HEK293 (cell line): ENCODE results near the gene SLC35C1.

Experiments
- GLIS2 ChIP-seq: fragments of 450-650 bp; formaldehyde crosslinking; IDR thresholded peaks from 2 replicates; pipeline ENCODE4 v1.5.1; 2016; ENCODE audit warnings: missing biosample characterization, missing genetic modification characterization
- ZNF146 ChIP-seq: fragments of 450-650 bp; formaldehyde crosslinking; IDR thresholded peaks from 2 replicates; pipeline ENCODE4 v1.5.1; 2016; ENCODE audit warnings: missing biosample characterization, missing genetic modification characterization
- ZNF768 ChIP-seq: fragments of 450-650 bp; formaldehyde crosslinking; IDR thresholded peaks from 2 replicates; pipeline ENCODE4 v1.5.1; 2018; ENCODE audit warnings: missing biosample characterization, mild to moderate bottlenecking, missing genetic modification characterization
- TF ChIP-seq, protein P1 (sequence below): fragments of 450-650 bp; formaldehyde crosslinking; IDR thresholded peaks from 2 replicates; pipeline ENCODE4 v1.5.1; 2016; ENCODE audit warnings: missing biosample characterization, missing genetic modification characterization

DNA sequence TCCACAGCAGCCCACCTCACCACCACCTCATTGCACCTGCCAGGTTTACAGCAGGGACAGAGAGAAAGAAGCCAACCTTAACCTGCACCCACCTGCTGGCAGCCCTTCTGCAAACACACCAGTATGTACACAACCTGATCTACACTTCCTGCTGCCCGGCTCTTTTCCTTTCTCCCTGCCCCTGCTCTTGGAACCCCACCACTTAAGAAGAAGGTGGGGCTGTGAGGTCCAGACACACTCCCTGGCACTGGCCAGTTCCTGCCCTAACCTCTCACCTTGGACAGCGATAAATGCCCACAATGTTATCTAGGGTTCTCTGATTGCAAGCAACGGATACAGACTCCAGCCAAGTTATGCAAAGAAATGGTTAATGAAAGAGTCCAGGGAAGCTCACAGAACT lies 10.8 kb upstream of the SLC35C1 start:
- TF ChIP-seq GLIS2 (tag by site-specific recombination) (no peak), ZNF768 (no peak), ZNF146 (tag by site-specific recombination) (no peak)
- TF ChIP-seq, protein P1, sequence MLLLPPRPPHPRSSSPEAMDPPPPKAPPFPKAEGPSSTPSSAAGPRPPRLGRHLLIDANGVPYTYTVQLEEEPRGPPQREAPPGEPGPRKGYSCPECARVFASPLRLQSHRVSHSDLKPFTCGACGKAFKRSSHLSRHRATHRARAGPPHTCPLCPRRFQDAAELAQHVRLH = no peak
